ENCODE results near the gene ATXN1. TPM values are rescaled to one million over a fixed set of nuclear protein-coding genes. Genes with fewer than 3 reads are reported as not detected.
A peak's percentile ranks its signal among the peaks of the same experiment; 100 is the strongest.

ATXN1 gene
- total RNA-seq, 4 donors from 2014 or later, result 48.7 to 166 (median 105) TPM

DNA sequence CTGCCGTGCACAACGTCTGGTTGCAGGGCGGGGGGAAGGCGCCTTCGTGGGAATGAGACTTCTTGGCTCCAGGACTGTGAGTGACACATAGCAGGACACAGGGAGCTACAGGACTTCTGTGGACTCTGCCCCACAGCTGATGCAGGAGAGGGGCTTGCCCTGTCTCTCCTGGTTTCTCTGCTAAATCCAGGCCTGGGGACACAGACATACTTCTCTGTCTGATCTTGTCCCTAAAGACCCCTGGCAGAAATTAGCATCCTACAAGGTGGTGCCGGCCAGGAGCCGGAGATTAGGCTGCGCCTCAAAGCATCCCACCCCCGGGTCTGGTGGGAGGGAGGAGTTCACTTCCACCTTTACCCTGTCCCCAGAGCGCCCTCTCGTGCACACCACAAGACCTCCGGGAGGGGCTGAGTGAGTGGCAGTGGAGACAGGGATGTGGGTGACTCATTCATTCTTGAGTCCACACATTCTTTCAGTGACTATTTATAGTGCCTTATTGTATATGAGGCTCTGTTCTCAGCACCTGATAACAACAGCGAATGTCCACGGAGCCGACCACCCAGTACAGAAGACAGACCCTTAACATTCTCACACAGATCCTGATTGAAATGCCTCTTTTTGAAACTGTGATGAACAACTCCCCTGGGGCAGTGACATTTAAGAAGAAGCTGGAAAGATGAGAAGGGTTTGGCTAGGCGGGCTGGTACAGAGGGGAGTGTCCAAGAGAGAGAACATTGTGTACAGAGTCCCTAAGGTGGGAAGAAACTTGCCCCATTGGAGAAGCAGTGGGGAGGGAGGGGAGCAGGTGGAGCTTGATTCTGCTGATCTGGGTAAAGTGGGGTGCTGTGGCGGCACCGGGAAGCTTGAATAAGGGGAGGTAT is 483.9 kb downstream of the ATXN1 start:
- no peak for TF ChIP-seq POLR2A (IDR thresholded peaks at IDR 0.05)
- TF ChIP-seq, protein P1, sequence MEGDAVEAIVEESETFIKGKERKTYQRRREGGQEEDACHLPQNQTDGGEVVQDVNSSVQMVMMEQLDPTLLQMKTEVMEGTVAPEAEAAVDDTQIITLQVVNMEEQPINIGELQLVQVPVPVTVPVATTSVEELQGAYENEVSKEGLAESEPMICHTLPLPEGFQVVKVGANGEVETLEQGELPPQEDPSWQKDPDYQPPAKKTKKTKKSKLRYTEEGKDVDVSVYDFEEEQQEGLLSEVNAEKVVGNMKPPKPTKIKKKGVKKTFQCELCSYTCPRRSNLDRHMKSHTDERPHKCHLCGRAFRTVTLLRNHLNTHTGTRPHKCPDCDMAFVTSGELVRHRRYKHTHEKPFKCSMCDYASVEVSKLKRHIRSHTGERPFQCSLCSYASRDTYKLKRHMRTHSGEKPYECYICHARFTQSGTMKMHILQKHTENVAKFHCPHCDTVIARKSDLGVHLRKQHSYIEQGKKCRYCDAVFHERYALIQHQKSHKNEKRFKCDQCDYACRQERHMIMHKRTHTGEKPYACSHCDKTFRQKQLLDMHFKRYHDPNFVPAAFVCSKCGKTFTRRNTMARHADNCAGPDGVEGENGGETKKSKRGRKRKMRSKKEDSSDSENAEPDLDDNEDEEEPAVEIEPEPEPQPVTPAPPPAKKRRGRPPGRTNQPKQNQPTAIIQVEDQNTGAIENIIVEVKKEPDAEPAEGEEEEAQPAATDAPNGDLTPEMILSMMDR (IDR thresholded peaks at IDR 0.05), result peak in 2 of 5 experiments; percentile 8 to 25
- H3K27ac ChIP-seq, result no peak overlapping the region
- 47 to 57% methylated on average over 6 to 16 of the region's 18 CpGs for WGBS, 2 donors (ENCODE audit: low coverage in 1 of 2)

DNA sequence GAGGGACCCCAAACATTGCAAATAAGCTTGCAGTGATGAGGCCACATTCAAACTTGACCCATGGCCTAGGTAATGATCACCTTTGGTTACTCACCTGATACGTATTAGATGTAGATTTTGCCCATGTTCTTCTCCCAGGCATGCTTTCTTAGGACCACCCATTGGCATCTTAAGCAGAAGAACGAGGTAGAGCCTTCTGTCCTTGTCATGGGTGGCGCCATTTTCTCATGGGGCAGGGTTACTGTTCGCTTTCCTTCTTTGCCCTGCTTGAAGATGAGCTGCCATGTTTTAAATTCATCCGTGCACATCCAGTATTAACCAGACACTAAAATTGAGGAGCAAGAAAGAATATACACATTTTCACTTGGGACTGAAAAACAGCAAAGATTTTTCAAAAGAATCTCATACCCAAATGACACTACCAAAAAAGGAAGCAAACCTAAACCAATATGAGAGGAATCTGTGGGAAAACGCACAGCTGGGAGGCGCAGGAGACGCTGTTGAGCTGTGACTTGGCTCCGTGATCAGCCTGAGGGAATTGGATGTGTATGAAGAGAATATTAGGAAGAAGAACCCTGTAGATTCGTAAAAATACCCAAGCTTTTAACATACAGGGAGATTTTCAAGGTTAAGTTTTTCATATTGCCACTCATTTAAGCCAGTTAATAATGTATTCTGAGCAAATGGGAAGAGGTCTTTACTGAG is 486.2 kb downstream of the ATXN1 start:
- WGBS, 2 donors (ENCODE audit: low coverage in 1 of 2), result 87 to 93% methylated on average over 10 of the region's 10 CpGs
- Histone ChIP-seq H3K9me3 (no peaks in the 10 kb centered on the region), H3K27me3 (no peaks in the 10 kb centered on the region), H3K4me1 (peaks cover 0 to 18% (median 5%) of the 10 kb centered on the region in 4 donors), H3K36me3 (no peaks in the 10 kb centered on the region), H3K4me3 (no peak overlapping the region), H3K27ac (no peak overlapping the region)
- in situ Hi-C loops (cut with MboI; ENCODE audit: low pct_ligation_motif_present in 1 of 4, low pct_unique_long_range_greater_than_20kb in 1 of 4, low sequenced_read_pairs in 3 of 4) (no loop called here), intact Hi-C loops (cut with DNase I; ENCODE audit: low total_unique reads) (no loop called here)
- DNase-seq, result no peak
- TF ChIP-seq POLR2AphosphoS5 (IDR thresholded peaks at IDR 0.05) (no peak), EP300 (IDR thresholded peaks at IDR 0.05; ENCODE audit: low read depth) (no peak), POLR2A (IDR thresholded peaks at IDR 0.05) (no peak)
- TF ChIP-seq, protein P1 (IDR thresholded peaks at IDR 0.05), result no peak

More for the DNA sequence above, 483.9 kb downstream of the ATXN1 start:
- no peaks in the 10 kb centered on the region for H3K27me3 ChIP-seq
- H3K9me3 ChIP-seq, result no peaks in the 10 kb centered on the region
- no peaks in the 10 kb centered on the region for H3K36me3 ChIP-seq
- peak; percentile 52 for DNase-seq
- H3K4me3 ChIP-seq, result no peak overlapping the region
- H3K4me1 ChIP-seq, result peaks cover 0 to 18% (median 5%) of the 10 kb centered on the region in 4 donors
- in situ Hi-C loops (cut with MboI; ENCODE audit: low pct_ligation_motif_present in 1 of 4, low pct_unique_long_range_greater_than_20kb in 1 of 4, low sequenced_read_pairs in 3 of 4) (no loop called here), intact Hi-C loops (cut with DNase I; ENCODE audit: low total_unique reads) (no loop called here)

DNA sequence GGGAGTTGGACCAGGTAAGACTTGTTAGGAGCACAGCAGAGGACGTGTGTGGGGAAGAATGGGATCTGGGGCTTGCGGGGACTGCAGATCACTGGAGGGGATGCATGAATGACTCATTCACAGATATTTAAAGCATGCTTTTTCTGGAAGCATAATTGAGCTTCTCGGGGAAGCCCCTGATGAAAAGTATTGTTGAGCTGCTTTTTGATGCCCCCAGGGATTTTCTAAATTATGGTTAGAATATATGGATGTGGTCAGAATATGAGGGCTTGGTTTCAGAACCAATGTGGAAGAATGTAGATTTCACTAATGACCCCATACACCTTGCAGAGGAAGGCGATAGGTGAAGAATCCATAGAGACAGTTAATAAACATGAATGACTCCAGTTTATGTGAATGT is 486.8 kb downstream of the ATXN1 start:
- DNase-seq, result no peak
- WGBS, 2 donors (ENCODE audit: low coverage in 1 of 2), result 81 to 93% methylated on average over 2 to 4 of the region's 4 CpGs
- Histone ChIP-seq H3K9me3 (no peaks in the 10 kb centered on the region), H3K27me3 (no peaks in the 10 kb centered on the region), H3K27ac (no peak overlapping the region), H3K4me1 (peaks cover 0 to 18% (median 5%) of the 10 kb centered on the region in 4 donors), H3K4me3 (no peak overlapping the region), H3K36me3 (no peaks in the 10 kb centered on the region)
- in situ Hi-C loops (cut with MboI; ENCODE audit: low pct_ligation_motif_present in 1 of 4, low pct_unique_long_range_greater_than_20kb in 1 of 4, low sequenced_read_pairs in 3 of 4), result no loop called here
- TF ChIP-seq, protein P1 (IDR thresholded peaks at IDR 0.05), result no peak
- TF ChIP-seq EP300 (IDR thresholded peaks at IDR 0.05; ENCODE audit: low read depth) (no peak), POLR2A (IDR thresholded peaks at IDR 0.05) (no peak), POLR2AphosphoS5 (IDR thresholded peaks at IDR 0.05) (no peak)
- intact Hi-C loops (cut with DNase I; ENCODE audit: low total_unique reads), result no loop called here

DNA sequence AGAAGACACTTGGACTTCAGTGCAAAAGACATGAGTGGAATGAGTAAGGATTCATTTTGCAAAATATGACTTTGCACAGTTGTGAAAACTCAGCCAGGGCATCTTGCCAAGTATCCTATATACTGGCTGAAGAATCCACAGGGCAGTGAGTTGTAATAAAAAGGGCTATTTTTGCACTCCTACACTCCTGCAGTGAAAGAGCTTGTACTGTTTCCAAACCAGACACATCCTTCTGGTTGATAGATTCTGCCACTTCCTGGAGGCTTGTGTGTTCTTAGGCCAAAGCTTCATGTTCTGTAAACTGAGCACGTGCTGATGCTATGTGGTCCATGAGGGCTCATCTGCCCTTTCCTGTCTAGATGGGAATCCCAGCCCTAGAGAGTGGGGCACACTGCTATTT is 488.0 kb downstream of the ATXN1 start:
- Histone ChIP-seq H3K27ac (no peak overlapping the region), H3K27me3 (no peaks in the 10 kb centered on the region), H3K9me3 (no peaks in the 10 kb centered on the region), H3K4me3 (no peak overlapping the region), H3K36me3 (no peaks in the 10 kb centered on the region), H3K4me1 (peaks cover 0 to 18% (median 5%) of the 10 kb centered on the region in 4 donors)
- intact Hi-C loops (cut with DNase I; ENCODE audit: low total_unique reads) (no loop called here), in situ Hi-C loops (cut with MboI; ENCODE audit: low pct_ligation_motif_present in 1 of 4, low pct_unique_long_range_greater_than_20kb in 1 of 4, low sequenced_read_pairs in 3 of 4) (no loop called here)
- no peak for DNase-seq
- TF ChIP-seq POLR2A (IDR thresholded peaks at IDR 0.05) (no peak), POLR2AphosphoS5 (IDR thresholded peaks at IDR 0.05) (no peak), EP300 (IDR thresholded peaks at IDR 0.05; ENCODE audit: low read depth) (no peak)
- TF ChIP-seq, protein P1 (IDR thresholded peaks at IDR 0.05), result no peak
- WGBS, 2 donors (ENCODE audit: low coverage in 1 of 2), result 22% methylated on average over 1 of the region's 1 CpG; no CpG with 5 or more reads in 1 of the 2 donors

All from transverse colon (tissue), 4 donors.